Activated B cell treated with CpG ODN at 0.5 μM for 24 hours (primary cell): Measurements from ENCODE around the gene ATP11A. TPM values are rescaled to one million over a fixed set of nuclear protein-coding genes. Genes with fewer than 3 reads are reported as not detected.

Experiments used
- ATAC-seq: fragments of 200-7000 bp; cut with Tn5 transposase; one replicate; pipeline ENCODE4 v1.10.0; 2021; ENCODE audit warnings: low read depth, mild to moderate bottlenecking, moderate library complexity
- CTCF ChIA-PET: fragments of 350-600 bp; sonication (Branson Sonifier 250); formaldehyde crosslinking; loops from one replicate; lab custom pipeline; 2021; ENCODE audit warnings: antibody characterized with exemption; lab: Charles Lee
- POLR2A ChIA-PET: fragments of 350-600 bp; sonication (Branson Sonifier 250); formaldehyde crosslinking; loops from one replicate; lab custom pipeline; 2021; ENCODE audit warnings: antibody characterized with exemption; lab: Charles Lee
- DNase-seq: peaks from one replicate; pipeline ENCODE4 v3.0.0; 2022
- H3K27ac Mint-ChIP-seq: one replicate; pipeline ENCODE4 v1.8.0; 2020; ENCODE audit warnings: mixed read lengths
- H3K27me3 Mint-ChIP-seq: one replicate; pipeline ENCODE4 v1.8.0; 2021; ENCODE audit warnings: mixed read lengths
- H3K36me3 Mint-ChIP-seq: one replicate; pipeline ENCODE4 v1.8.0; 2021; ENCODE audit warnings: low read depth, mixed read lengths
- H3K4me1 Mint-ChIP-seq: one replicate; pipeline ENCODE4 v1.8.0; 2021; ENCODE audit warnings: mixed read lengths
- H3K4me3 Mint-ChIP-seq: one replicate; pipeline ENCODE4 v1.8.0; 2020; ENCODE audit warnings: mild to moderate bottlenecking, mixed read lengths
- H3K9me3 Mint-ChIP-seq: one replicate; pipeline ENCODE4 v1.8.0; 2020; ENCODE audit warnings: mixed read lengths
- intact Hi-C: fragments of 100-400 bp; cut with micrococcal nuclease; formaldehyde crosslinking; loops from one replicate; pipeline ENCODE4 v1.15.1; 2024
- total RNA-seq: library from RNA; stranded (reverse); gene quantifications from 2 replicates; pipeline ENCODE4 v1.2.3, GENCODE V29; 2022
- TF ChIP-seq, protein P1 (sequence below): fragments of 200-600 bp; IDR thresholded peaks from one replicate; pipeline ENCODE4 v1.8.0; 2022; ENCODE audit warnings: antibody characterized with exemption, mild to moderate bottlenecking

ATP11A gene
- total RNA-seq, 1 donor from 2014 or later, result 49.6 TPM

- TF ChIP-seq, protein P1, sequence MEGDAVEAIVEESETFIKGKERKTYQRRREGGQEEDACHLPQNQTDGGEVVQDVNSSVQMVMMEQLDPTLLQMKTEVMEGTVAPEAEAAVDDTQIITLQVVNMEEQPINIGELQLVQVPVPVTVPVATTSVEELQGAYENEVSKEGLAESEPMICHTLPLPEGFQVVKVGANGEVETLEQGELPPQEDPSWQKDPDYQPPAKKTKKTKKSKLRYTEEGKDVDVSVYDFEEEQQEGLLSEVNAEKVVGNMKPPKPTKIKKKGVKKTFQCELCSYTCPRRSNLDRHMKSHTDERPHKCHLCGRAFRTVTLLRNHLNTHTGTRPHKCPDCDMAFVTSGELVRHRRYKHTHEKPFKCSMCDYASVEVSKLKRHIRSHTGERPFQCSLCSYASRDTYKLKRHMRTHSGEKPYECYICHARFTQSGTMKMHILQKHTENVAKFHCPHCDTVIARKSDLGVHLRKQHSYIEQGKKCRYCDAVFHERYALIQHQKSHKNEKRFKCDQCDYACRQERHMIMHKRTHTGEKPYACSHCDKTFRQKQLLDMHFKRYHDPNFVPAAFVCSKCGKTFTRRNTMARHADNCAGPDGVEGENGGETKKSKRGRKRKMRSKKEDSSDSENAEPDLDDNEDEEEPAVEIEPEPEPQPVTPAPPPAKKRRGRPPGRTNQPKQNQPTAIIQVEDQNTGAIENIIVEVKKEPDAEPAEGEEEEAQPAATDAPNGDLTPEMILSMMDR, result no peak
- ATAC-seq, result no peak
- no peak for DNase-seq
- Mint-ChIP-seq H3K9me3 (no peaks in the 10 kb centered on the region), H3K36me3 (peaks cover 2% of the 10 kb centered on the region), H3K27ac (no peak overlapping the region), H3K27me3 (no peaks in the 10 kb centered on the region), H3K4me3 (no peak overlapping the region), H3K4me1 (peaks cover 8% of the 10 kb centered on the region)
- intact Hi-C loops, result no loop called here
- ChIA-PET CTCF (no interaction called here), POLR2A (no interaction called here)
These were observed 32.8 kb downstream of the ATP11A start for GRCh38 chr13:112722433-112723263.

DNA sequence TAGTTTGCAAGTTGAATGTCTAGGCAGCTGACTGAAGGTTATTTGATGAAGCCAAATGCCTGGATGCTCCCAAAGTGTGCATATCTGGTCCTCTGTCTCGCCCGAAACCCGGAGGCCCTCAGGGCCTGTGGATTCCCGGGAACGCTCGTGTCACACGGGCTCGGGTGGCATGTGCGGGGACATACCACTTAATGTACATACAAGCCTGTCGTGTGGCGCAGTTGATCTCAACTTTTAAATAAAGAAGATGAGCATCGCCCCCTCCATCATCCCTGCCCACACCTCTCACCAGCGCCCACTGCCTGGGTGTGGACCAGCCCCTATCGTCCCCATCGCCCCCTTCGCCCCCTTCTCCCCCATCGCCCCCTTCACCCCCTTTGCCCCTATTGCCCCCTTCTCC lies 33.9 kb downstream of the ATP11A start:
- peaks cover 8% of the 10 kb centered on the region for H3K4me1 Mint-ChIP-seq
- no peak for ATAC-seq
- POLR2A ChIA-PET, result no interaction called here
- intact Hi-C loops, result no loop called here
- no peaks in the 10 kb centered on the region for H3K27me3 Mint-ChIP-seq
- peaks cover 2% of the 10 kb centered on the region for H3K36me3 Mint-ChIP-seq
- no peak overlapping the region for H3K4me3 Mint-ChIP-seq
- DNase-seq, result no peak
- no peak overlapping the region for H3K27ac Mint-ChIP-seq
- CTCF ChIA-PET, result no interaction called here
- TF ChIP-seq, protein P1, result no peak
- H3K9me3 Mint-ChIP-seq, result no peaks in the 10 kb centered on the region

- intact Hi-C loops, result no loop called here
- H3K4me3 Mint-ChIP-seq, result no peak overlapping the region
- ChIA-PET POLR2A (no interaction called here), CTCF (no interaction called here)
- H3K9me3 Mint-ChIP-seq, result no peaks in the 10 kb centered on the region
- TF ChIP-seq, protein P1, result no peak
- H3K27ac Mint-ChIP-seq, result no peak overlapping the region
- no peaks in the 10 kb centered on the region for H3K27me3 Mint-ChIP-seq
- no peak for DNase-seq
- peaks cover 8% of the 10 kb centered on the region for H3K4me1 Mint-ChIP-seq
- no peaks in the 10 kb centered on the region for H3K36me3 Mint-ChIP-seq
- ATAC-seq, result no peak
These were observed 35.0 kb downstream of the ATP11A start for GRCh38 chr13:112724788-112725345.

GRCh38 chr13:112725346-112726015 lies 35.6 kb downstream of the ATP11A start:
- DNase-seq, result no peak
- intact Hi-C loops, result no loop called here
- Mint-ChIP-seq H3K4me1 (peaks cover 8% of the 10 kb centered on the region), H3K27me3 (no peaks in the 10 kb centered on the region), H3K9me3 (no peaks in the 10 kb centered on the region), H3K36me3 (no peaks in the 10 kb centered on the region), H3K4me3 (no peak overlapping the region), H3K27ac (no peak overlapping the region)
- POLR2A ChIA-PET, result no interaction called here
- CTCF ChIA-PET, result interaction anchor here (1.3 kb wide), 1 partner anchor 149 kb away, joined by 3 read pairs; no protein-coding TSS in a partner anchor
- no peak for ATAC-seq
- TF ChIP-seq, protein P1, result no peak
